ENCODE results near the gene NFYA. TPM values are rescaled to one million over a fixed set of nuclear protein-coding genes. Genes with fewer than 3 reads are reported as not detected.

The NFYA gene
- total RNA-seq, 1 experiment from 2014 or later: 34.7 TPM

GRCh38 chr6:41040101-41040939 lies 32.5 kb upstream of the NFYA start (continued):
- TF ChIP-seq AR (CRISPR knock-in tag; IDR thresholded peaks at IDR 0.05) (no peak), GABPB1 (CRISPR knock-in tag; IDR thresholded peaks at IDR 0.05) (no peak), SP1 (CRISPR knock-in tag; conservative IDR thresholded peaks at IDR 0.05) (no peak)

GRCh38 chr6:41040940-41041536 lies 31.7 kb upstream of the NFYA start:
- no peak overlapping the region; the same call in 1 of the 2 replicates for H3K27ac Mint-ChIP-seq
- CTCF ChIA-PET: interaction anchor here (1.0 to 2.6 kb wide), 4 partner anchors 9 to 147 kb away, joined by 3 to 19 read pairs (median 4); partner anchors contain the start of gene APOBEC2
- POLR2A ChIA-PET: no interaction called here

More at GRCh38 chr6:41040940-41041536, 31.7 kb upstream of the NFYA start:
- TF ChIP-seq ATF2 (CRISPR knock-in tag; IDR thresholded peaks at IDR 0.05; ENCODE audit: borderline replicate concordance, low read depth) (no peak), TP53 (CRISPR knock-in tag; IDR thresholded peaks at IDR 0.05) (no peak), ZBTB43 (CRISPR knock-in tag; IDR thresholded peaks at IDR 0.05) (no peak), ZNF396 (CRISPR knock-in tag; IDR thresholded peaks at IDR 0.05; ENCODE audit: borderline replicate concordance) (no peak), CDX4 (CRISPR knock-in tag; IDR thresholded peaks at IDR 0.05; ENCODE audit: borderline replicate concordance) (no peak), FOXJ3 (CRISPR knock-in tag; IDR thresholded peaks at IDR 0.05; ENCODE audit: borderline replicate concordance) (no peak), ZNF317 (CRISPR knock-in tag; IDR thresholded peaks at IDR 0.05; ENCODE audit: borderline replicate concordance, low read depth) (no peak), HMGXB4 (CRISPR knock-in tag; IDR thresholded peaks at IDR 0.05) (no peak), SP1 (CRISPR knock-in tag; conservative IDR thresholded peaks at IDR 0.05) (no peak), CREB1 (CRISPR knock-in tag; IDR thresholded peaks at IDR 0.05) (no peak), NFYB (CRISPR knock-in tag; conservative IDR thresholded peaks at IDR 0.05; ENCODE audit: low read depth) (no peak), MAX (CRISPR knock-in tag; IDR thresholded peaks at IDR 0.05) (no peak), ZNF138 (CRISPR knock-in tag; conservative IDR thresholded peaks at IDR 0.05) (no peak), ZNF416 (CRISPR knock-in tag; IDR thresholded peaks at IDR 0.05) (no peak), JAZF1 (CRISPR knock-in tag; IDR thresholded peaks at IDR 0.05) (no peak)
- Mint-ChIP-seq H3K4me1 (peaks cover 15% of the 10 kb centered on the region), H3K27me3 (ENCODE audit: low read depth) (no peaks in the 10 kb centered on the region), H3K9me3 (no peaks in the 10 kb centered on the region), H3K4me3 (no peak overlapping the region), H3K36me3 (no peaks in the 10 kb centered on the region)
- no peak for ATAC-seq
- no peak for DNase-seq (ENCODE audit: low spot score)

Data from WTC11 (cell line).